Endometrial microvascular endothelial cells (primary cell): ENCODE data around the gene RFT1. TPM values are rescaled to one million over a fixed set of nuclear protein-coding genes. Genes with fewer than 3 reads are reported as not detected.

Source experiments
- in situ Hi-C: cut with HindIII; loops from 2 replicates; pipeline ENCODE4 v1.10.0; 2017; ENCODE audit warnings: low sequenced_read_pairs, low pct_unique_long_range_greater_than_20kb; ENCODE audit errors: inconsistent ontology term
- total RNA-seq: library from RNA; depleted of rRNA; stranded (reverse); fragments of >200 nt; gene quantifications from one replicate; pipeline ENCODE4 v1.2.3, GENCODE V29; 2015; ENCODE audit errors: inconsistent ontology term

RFT1 gene, protein sequence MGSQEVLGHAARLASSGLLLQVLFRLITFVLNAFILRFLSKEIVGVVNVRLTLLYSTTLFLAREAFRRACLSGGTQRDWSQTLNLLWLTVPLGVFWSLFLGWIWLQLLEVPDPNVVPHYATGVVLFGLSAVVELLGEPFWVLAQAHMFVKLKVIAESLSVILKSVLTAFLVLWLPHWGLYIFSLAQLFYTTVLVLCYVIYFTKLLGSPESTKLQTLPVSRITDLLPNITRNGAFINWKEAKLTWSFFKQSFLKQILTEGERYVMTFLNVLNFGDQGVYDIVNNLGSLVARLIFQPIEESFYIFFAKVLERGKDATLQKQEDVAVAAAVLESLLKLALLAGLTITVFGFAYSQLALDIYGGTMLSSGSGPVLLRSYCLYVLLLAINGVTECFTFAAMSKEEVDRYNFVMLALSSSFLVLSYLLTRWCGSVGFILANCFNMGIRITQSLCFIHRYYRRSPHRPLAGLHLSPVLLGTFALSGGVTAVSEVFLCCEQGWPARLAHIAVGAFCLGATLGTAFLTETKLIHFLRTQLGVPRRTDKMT
- total RNA-seq = 29.4 TPM

DNA sequence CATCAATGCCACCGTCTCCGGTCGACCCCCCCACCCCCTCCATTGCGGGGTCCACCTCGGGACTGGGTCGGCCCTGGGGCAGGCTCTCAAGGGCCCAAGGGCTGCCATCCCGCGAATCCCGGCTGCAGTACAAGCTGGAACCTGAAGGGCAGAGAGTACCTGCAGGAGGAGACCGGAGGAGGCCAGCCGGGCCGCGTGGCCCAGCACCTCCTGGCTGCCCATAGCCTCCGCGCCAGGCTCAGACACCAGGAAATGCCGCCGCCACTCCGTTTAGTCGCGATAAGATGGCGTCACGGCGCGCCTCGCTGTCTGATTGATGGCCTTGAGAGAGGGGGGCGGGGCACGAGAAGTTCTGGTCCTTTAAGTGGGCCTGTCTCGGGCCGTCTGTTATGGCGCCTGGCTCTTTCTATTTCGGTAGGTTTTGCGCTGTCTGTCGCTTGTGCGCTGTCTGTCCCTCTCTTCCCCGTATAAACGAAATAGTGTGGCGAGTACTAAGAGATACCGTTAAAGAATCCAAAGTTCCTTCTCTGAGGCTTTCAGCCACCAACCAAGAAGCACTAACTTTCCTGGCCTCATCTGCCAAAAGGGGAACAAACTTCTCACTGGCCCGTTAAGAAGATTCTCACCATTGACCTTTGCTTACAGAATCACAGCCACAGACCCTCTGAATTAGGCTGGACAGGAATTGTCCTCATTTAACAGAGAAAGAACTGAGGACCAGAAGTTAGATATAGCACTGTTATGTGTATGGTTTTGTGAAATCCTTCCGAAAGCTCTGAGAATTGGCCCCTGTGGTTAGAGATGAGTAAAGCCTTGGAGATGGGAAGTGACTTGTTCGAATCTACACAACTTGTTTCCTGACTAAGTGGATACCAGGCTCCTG lies at the start of gene RFT1:
Gene RFT1 (minus strand): TSS at position 257 of the 883 bp plus-strand sequence. CDS start 35 bp downstream, at position 222.
- in situ Hi-C loops = no loop called here

DNA sequence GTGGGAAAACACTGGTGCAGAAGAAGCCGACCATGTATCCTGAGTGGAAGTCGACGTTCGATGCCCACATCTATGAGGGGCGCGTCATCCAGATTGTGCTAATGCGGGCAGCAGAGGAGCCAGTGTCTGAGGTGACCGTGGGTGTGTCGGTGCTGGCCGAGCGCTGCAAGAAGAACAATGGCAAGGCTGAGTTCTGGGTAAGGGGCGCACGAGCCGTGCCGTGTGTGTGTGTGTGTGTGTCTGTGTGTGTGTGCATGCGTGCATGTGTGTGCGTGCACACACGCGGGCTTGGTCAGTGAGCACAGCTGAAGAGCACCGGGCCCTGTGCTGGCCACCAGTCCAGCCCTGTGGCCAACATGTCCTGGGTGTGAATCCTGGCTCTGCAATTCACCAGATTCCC lies 49.3 kb upstream of the RFT1 start:
- in situ Hi-C loops = no loop called here

DNA sequence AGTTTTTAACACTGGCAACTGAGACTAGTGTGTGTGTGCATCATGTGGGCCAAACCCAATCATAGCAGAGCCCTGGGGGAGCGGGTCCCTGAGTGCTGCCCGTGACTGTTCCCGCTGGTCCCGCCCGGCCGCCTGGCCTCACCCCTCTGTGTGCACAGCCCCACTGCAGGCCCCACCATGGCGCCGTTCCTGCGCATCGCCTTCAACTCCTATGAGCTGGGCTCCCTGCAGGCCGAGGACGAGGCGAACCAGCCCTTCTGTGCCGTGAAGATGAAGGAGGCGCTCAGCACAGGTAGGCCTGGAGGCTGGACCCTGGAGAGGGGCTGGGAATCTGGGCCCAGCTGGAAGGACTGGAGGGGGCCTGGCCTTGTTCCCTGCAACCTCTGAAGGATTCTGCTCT lies 48.0 kb upstream of the RFT1 start:
- in situ Hi-C loops = no loop called here

DNA sequence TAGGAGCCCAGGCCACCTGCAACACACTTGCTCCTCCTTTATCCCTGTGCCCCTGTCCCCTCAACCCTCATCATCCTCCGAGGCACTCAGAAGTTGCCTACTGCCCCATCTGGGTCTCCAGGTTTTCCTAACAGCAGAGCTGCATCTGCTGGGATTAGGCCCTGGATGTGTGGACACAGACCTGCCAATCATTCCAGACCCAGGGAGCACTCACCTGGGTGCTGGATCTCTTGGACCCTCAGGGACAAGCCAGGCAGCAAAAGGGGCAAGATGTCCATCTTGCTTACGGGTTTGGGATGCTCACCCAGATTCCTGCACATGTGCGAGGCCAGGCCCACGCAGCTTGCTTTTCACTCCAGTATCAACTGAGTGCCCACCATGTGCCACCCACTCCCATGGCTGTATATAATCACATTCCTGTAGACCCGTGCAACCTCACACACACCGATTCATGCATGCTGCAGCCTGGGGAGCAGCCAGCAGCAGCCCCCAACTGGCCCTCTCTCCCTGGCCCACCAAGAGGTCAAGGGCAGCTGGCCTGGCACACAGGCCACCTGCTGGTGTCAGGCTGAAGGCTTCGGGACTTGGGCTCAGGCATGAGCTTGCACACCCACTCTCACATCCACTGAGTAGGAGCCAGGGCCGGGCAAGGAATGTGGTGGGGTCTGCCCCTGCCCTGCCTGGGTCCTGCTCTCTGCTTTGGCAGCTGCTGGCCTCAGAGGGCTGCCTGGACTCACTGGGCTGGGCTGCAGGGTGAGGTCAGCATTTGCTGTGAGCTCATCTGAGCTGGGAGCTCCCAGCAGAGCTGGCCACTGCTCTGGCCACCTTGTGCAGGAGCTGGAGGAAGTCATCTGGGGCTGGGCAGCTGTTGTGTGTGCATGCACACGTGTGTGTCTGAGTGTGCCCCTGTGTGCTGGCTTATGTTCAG lies 45.6 kb upstream of the RFT1 start:
- in situ Hi-C loops = no loop called here

DNA sequence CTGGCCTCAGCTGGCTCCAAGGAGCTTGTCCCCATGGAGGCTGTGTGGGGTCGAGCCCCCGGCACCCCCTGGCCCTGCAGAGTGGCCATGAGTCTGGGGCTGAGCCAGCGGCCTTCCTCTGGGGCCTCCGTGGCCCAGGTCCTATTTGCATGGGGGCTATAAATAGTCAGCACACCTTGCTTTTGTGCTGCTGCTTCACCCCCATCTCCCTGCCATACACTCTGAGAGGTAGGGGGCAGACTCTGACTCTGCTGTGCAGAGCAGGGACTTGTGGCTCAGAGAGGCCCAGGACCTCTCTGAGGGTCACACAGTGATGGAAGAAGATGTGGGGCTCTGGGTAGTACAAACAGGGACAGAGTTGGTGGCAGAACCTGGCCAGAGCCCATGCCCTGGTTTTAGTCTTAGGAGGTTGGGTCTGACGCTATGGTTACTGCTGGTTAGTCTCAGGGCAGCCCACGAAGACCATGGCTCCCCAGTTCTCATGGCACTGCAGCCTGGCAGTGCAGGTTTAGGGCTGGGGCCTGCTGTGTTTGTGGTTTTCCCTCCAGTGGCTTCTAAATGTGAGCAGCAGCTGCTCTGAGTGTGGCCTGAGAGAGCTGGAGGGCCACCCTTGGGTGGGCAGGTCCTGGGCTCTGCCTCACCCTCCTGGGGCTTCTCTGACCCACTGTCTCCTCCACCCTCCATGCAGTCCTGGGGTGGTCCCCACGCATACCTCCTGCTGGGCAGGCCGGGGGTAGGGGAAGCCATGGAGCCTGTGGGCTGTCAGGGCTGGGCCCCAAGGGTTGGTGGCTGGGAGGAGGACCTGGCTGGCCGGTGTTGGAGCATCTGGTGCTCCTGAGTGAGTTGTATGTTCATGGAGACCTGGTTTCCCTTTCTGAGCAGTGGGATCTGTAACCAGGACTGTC lies 44.4 kb upstream of the RFT1 start:
- in situ Hi-C loops = no loop called here

DNA sequence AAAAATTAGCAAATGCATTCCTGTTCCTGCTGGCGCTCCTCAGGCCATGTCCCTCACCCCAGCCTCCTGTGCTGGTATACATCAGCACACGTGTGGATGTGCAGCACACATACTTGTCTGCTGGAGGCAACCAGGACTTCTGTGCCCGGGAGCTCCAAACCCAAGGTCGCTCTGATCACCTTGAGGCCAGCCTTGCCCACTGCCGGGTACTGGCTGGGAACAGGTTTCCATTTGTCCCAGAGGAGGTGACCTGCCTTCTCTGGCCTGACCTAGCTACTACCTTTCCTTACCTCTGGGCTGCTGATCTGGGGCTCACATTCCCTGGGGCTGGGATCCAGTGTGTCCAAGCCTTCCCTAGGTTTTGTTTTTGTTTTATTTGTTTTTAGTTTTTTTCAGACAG lies 42.9 kb upstream of the RFT1 start:
- in situ Hi-C loops = no loop called here

DNA sequence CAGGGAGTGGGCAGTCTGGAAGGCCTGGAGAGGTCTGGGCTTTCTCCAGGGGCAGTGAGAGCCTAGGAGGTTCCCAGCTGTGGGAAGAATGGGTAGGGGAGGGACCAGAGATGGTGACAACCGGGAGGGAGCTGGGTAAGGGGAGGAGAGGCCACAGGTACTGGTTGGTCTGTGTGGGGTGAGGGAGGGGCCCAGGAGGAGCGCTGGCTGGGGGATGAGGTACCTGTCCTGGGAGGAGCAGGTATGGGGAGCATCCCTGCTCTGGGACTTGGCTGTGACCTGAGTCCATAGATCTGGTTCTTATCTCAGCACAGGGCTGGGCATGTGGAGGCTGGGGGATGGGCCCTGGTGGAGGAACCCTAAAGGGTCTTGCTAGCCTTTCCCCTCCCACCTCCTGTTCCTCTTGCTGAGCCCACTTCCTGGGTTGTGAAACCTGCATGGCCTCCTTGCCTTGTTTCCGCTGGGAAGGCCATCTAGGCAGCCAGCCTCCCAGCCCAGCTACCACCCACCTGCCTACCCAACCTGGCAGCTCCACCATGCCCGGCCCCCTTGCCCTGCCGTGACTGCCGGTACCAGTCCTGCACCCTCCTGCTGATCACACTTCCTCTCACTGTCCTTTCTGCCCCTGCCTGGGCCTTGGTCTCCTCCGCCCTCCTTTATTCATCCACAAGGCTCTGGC lies 41.7 kb upstream of the RFT1 start:
- in situ Hi-C loops = no loop called here

DNA sequence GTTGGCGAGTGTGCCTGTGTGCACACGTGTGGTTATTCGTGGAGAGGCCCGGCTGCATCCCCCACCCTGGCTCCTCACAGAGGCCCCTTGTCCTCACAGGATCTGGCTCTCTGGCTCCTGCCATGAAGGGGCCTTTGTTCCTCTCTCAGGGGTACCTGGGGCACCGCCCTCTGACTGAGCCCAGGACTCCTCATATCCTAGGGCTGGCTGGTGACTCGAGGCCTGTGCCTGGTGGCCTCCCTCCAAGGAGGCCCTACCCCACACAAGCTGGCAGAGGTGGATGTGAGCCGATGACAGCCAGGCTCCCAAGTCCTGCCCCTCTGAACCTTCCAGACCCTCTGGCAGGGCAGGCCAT lies 40.8 kb upstream of the RFT1 start:
- in situ Hi-C loops = no loop called here

DNA sequence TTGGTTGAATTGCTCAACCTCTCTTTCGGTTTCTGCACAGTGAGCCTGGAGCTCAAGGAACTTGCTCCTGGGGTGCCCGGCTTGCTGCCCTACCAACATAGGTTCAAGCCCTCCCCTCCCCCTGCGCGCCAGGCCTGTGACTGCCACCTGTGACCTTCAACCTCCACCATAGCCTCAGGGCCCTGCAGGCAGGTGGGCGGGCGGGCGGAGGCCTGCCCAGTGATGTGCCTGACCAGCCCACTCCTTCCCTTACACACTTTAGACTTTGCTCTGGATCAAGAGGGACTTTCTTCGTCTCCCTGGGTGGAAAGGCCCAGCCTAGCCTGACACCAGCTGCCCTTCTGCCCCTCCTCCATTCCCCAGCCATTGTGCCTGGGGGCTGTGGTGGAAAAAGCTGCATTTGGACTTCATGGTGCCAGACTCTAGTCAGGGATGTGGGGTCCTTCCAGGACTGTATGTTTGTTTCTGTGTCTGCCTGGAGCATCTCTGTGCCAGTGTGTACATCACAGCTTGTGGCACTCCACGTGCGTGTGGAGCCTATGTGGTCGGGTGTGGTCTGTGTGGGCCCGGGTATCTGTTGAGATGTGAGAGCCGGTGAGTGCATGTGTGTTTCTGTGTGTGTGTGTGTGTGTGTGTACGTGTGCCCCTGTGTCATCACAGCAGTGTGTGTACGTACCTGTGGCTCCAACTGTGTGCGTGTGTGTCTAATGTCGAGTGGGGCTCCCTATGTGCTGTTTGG lies 40.3 kb upstream of the RFT1 start:
- in situ Hi-C loops = no loop called here

DNA sequence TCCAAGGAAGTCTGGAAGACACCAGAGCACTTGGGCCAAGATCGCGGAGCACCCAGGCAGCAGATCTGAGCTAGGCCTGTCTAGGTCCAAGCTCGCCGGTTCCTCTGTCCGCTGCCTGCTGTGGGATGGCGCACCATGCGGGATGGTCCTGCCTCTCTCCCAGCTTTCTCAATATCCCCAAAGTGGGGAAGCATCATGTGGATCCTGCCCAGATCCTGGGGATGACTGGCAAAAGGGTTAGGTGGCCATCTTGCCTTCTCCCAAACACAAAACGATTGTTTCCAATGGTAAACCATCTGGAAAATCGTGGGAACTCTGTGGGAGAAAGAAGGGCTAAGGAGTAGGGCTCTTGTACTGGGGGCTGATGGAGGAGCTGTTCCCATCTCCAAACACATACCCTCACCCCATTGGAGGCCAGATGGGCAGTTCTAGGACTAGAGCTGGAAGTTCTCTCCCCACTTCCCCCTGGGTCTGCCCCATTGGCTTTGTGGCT lies 39.6 kb upstream of the RFT1 start:
- in situ Hi-C loops = no loop called here

DNA sequence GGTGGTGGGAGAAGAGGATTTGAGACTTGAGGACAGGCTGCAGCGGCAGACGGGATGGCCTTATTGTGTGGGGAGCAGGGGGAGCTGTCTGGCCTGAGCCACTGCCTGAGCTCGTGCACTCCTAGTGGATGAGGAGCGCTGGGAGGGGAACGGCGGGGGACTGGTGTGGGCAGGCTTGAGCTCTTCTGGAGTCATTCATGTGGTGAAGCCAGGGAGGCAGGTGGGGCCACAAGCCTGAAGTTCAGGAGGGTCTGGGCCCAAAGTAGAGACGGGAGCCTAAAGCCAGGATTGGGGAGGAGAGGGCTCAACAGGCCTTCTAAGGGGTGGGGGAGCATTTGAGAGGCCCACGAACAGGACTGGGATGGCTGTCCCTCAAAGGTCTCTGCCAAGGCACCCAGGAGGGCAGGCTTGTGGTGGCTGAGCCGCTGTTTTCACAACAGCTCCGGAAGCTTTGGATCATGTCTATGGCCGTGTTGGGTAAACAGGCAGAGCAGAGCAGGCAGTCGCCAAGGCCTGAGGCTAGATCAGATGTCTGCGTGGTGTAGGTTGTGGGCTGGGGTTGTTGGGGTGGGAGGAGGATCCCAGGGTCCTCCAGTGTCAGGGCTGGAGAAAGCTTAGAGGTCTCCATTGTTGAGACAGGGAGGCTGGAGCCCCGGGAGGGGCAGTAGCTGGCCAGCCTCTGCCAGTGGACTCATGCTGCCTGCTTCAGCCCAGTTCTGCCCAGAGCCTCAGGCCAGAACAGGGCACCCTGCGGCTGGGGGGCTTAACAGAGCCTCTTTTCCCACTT lies 39.0 kb upstream of the RFT1 start:
- in situ Hi-C loops = no loop called here

DNA sequence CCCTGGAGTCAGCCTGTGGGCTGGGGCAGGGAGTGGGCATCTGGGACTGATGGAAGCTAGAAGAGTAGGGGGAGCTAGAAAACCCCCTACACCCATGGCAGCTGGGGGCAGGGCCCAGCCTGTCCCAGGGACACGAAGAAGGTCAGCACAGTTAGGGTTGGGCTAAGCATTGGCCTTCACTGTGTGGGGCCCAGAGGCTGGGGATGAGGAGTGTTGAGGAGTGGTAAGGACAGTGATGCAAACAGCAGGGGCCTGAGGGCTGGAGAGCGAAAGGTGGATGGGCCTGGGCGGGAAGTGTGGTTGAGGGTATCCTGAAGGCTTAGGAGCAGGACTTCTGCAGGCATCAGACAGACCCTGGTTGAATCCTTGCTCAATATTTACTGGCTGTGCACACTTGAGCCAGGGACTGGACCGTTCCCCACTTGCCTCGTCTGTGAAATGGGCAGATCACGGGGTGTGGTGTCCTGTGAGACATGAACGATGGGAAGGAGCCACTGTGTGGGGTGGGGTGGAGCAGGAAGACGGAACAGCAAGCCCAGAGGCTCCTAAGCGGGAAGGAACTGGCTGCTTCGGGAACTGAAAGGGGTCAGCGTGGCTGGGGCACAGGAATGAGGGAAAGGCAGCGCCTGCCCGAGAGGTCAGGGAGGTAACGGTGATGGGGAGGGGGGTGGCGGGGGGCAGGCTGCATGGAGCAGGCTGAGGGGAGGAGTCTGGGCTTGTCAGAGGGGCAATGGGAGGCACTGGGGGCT lies 38.1 kb upstream of the RFT1 start:
- in situ Hi-C loops = no loop called here

DNA sequence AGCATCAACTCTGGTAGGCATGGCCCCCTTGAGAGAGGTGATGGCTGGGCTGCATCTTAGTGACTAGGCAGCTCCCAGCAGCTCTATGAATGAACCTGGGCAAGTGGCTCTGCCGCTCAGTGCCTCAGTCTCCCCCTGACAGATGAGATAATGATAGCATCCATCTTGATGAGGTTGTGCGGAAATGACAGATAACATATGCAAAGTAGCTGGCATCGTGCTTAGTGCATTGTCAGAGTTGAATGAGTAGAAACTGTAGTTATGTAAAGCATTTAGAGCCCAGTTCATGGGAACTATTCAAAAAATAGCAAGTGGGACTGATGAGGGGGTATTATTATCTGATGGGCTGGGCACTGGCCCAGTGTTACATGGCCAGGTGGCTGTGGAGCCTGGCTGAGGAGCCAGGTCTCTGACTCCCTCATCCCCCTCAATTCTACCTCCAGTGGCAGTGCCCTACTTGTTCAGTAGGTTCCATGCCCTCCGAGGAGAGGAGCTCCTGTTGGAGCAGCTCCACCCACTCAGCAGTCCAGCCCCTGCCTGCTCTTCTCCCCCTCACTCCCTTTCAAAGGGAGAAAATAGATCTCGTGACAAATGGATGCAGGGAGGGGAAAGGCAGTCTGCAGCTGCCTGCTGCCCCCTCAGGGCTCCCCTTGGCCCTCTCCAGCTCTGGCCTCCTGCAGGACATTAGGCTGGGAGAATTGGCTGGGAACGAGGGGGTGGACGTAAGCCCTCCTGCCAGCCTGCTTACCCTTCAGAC lies 37.4 kb upstream of the RFT1 start:
- in situ Hi-C loops = no loop called here

DNA sequence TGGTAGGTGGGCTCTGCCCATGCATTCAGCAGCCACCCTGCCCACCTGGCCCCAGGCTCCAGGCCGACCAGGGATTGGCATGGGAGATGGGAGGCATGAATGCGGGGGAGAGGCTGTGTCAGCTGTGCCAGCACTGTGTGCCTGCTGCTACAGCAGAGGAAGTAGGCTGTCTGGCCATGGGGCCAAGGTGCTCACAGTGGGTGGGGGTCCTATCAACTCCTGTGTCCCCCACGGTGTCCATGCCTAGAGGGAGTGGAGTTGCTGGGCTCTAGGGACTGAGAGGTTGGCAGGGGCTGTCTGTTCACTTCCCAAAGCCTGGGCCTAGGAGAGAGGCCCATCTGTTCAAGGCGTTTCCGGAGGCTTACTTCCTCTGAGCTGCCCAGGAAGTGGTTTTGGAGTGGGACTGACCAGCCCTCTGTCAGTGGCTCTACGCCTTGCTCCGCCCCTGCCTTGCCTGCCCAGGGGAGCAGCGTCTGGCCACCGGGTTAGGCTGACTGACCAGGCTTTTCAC lies 36.6 kb upstream of the RFT1 start:
- in situ Hi-C loops = no loop called here
